ENCODE results near the gene SLC1A3. TPM values are rescaled to one million over a fixed set of nuclear protein-coding genes. Genes with fewer than 3 reads are reported as not detected.

SLC1A3 gene
- total RNA-seq, 3 donors from 2014 or later (not counting 1 experiment from before 2014, with no cell fraction given): 1.1 TPM; not detected in 2

DNA sequence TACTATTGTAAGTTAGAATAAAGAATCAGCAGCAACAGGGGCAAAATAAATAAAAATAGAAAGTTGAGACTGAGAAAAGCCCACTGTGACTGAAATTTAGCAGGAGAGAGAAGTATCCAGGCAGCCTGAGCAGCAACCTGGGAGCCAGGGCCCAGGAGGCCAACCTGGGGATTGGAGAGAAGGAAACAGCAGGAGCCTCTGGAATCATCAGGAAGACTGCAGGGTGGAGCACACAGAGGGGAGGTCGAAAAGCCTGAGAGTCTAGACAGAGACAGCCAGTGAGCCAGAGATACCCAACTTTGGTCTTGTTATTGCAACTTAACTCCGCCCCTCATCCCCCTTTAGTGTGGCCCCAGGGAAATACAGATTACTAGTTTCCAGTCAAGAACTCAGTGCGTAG lies 98.6 kb downstream of the SLC1A3 start:
- ATAC-seq: no peak
- H3K27ac ChIP-seq (ENCODE audit: low read length): no peak overlapping the region
- intact Hi-C loops (cut with micrococcal nuclease): no loop called here
- TF ChIP-seq, protein P1, sequence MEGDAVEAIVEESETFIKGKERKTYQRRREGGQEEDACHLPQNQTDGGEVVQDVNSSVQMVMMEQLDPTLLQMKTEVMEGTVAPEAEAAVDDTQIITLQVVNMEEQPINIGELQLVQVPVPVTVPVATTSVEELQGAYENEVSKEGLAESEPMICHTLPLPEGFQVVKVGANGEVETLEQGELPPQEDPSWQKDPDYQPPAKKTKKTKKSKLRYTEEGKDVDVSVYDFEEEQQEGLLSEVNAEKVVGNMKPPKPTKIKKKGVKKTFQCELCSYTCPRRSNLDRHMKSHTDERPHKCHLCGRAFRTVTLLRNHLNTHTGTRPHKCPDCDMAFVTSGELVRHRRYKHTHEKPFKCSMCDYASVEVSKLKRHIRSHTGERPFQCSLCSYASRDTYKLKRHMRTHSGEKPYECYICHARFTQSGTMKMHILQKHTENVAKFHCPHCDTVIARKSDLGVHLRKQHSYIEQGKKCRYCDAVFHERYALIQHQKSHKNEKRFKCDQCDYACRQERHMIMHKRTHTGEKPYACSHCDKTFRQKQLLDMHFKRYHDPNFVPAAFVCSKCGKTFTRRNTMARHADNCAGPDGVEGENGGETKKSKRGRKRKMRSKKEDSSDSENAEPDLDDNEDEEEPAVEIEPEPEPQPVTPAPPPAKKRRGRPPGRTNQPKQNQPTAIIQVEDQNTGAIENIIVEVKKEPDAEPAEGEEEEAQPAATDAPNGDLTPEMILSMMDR (IDR thresholded peaks at IDR 0.05): no peak
- Mint-ChIP-seq H3K27ac (no peak overlapping the region), H3K36me3 (peaks cover 14% of the 10 kb centered on the region), H3K9me3 (no peaks in the 10 kb centered on the region), H3K4me3 (no peak overlapping the region), H3K4me1 (peaks cover 0 to 9% of the 10 kb centered on the region in 2 donors), H3K27me3 (ENCODE audit: low read depth in 2 of 2) (no peaks in the 10 kb centered on the region)
- DNase-seq: no peak
- H3K4me1 ChIP-seq (ENCODE audit: control insufficient read depth, insufficient read depth, low read length): peaks cover 2% of the 10 kb centered on the region
- H3K4me3 ChIP-seq (ENCODE audit: low read length): no peak overlapping the region
- 94% methylated on average over 3 of the region's 3 CpGs for WGBS (ENCODE audit: insufficient coverage)
- H3K27me3 ChIP-seq (ENCODE audit: control insufficient read depth, insufficient read depth, low read length): no peaks in the 10 kb centered on the region
- H3K36me3 ChIP-seq (ENCODE audit: control insufficient read depth, insufficient read depth, low read length): no peaks in the 10 kb centered on the region
- no peaks in the 10 kb centered on the region for H3K9me3 ChIP-seq (ENCODE audit: control insufficient read depth, insufficient read depth, low read length)

DNA sequence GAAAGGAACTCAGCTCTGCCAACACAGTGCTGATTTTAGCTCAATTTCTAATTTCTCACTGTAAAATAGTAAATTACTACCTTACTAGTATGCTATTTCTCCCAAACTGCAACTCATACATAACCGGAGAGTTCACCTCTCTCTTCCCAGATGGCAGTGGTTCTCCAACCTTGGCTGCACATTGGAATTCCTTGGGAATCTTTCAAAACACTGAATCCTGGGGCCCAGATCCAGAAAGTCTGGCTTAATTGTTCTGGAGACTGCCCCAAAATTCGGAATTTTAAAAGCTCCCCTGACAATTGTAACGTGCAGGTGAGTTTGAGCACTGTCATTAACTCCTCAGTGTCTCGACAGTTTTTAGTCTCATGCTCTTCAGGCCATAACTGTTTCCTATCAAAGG lies 100.3 kb downstream of the SLC1A3 start:
- Mint-ChIP-seq H3K9me3 (no peaks in the 10 kb centered on the region), H3K4me3 (no peak overlapping the region), H3K27me3 (ENCODE audit: low read depth in 2 of 2) (no peaks in the 10 kb centered on the region), H3K4me1 (peaks cover 0 to 5% of the 10 kb centered on the region in 2 donors), H3K36me3 (peaks cover 14% of the 10 kb centered on the region), H3K27ac (no peak overlapping the region)
- TF ChIP-seq, protein P1 (IDR thresholded peaks at IDR 0.05): no peak
- Histone ChIP-seq H3K36me3 (ENCODE audit: control insufficient read depth, insufficient read depth, low read length) (no peaks in the 10 kb centered on the region), H3K4me1 (ENCODE audit: control insufficient read depth, insufficient read depth, low read length) (no peaks in the 10 kb centered on the region), H3K4me3 (ENCODE audit: low read length) (no peak overlapping the region), H3K9me3 (ENCODE audit: control insufficient read depth, insufficient read depth, low read length) (no peaks in the 10 kb centered on the region), H3K27me3 (ENCODE audit: control insufficient read depth, insufficient read depth, low read length) (no peaks in the 10 kb centered on the region), H3K27ac (ENCODE audit: low read length) (no peak overlapping the region)
- intact Hi-C loops (cut with micrococcal nuclease): no loop called here
- 91% methylated on average over 4 of the region's 4 CpGs for WGBS (ENCODE audit: insufficient coverage)
- no peak for ATAC-seq
- DNase-seq: no peak

GRCh38 chr5:36708996-36709395 lies 102.6 kb downstream of the SLC1A3 start:
- TF ChIP-seq, protein P1 (IDR thresholded peaks at IDR 0.05): no peak
- Histone ChIP-seq H3K36me3 (ENCODE audit: control insufficient read depth, insufficient read depth, low read length) (no peaks in the 10 kb centered on the region), H3K9me3 (ENCODE audit: control insufficient read depth, insufficient read depth, low read length) (no peaks in the 10 kb centered on the region), H3K27me3 (ENCODE audit: control insufficient read depth, insufficient read depth, low read length) (no peaks in the 10 kb centered on the region), H3K4me1 (ENCODE audit: control insufficient read depth, insufficient read depth, low read length) (no peaks in the 10 kb centered on the region), H3K27ac (ENCODE audit: low read length) (no peak overlapping the region), H3K4me3 (ENCODE audit: low read length) (no peak overlapping the region)
- Mint-ChIP-seq H3K4me3 (no peak overlapping the region), H3K36me3 (peaks cover 14% of the 10 kb centered on the region), H3K9me3 (no peaks in the 10 kb centered on the region), H3K27me3 (ENCODE audit: low read depth in 2 of 2) (no peaks in the 10 kb centered on the region), H3K27ac (no peak overlapping the region), H3K4me1 (peaks cover 0 to 4% of the 10 kb centered on the region in 2 donors)
- DNase-seq: no peak
- ATAC-seq: no peak
- WGBS (ENCODE audit: insufficient coverage): 86% methylated on average over 2 of the region's 5 CpGs
- intact Hi-C loops (cut with micrococcal nuclease): no loop called here

DNA sequence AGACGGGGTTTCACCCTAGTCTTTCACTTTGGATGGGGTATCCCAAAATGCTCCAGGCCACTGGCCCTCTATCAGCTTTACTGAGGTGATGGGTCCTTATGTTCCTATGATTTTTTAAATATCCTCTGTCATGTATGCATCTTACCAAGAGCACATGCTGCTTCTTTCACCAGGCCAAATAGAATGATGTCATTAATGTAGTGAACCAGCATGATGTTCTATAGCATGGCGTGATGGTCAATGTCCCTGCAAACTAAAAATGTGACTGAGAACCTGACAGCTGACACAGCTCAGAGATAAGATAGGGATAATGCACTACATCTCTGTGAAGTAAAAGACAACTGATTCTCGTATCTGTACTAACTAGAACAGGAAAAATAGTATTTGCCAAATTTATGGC lies 103.6 kb downstream of the SLC1A3 start:
- WGBS (ENCODE audit: insufficient coverage): 100% methylated on average over 2 of the region's 3 CpGs
- no peaks in the 10 kb centered on the region for H3K4me1 ChIP-seq (ENCODE audit: control insufficient read depth, insufficient read depth, low read length)
- intact Hi-C loops (cut with micrococcal nuclease): no loop called here
- no peaks in the 10 kb centered on the region for H3K36me3 ChIP-seq (ENCODE audit: control insufficient read depth, insufficient read depth, low read length)
- H3K9me3 Mint-ChIP-seq: no peaks in the 10 kb centered on the region
- no peaks in the 10 kb centered on the region for H3K27me3 Mint-ChIP-seq (ENCODE audit: low read depth in 2 of 2)
- H3K27me3 ChIP-seq (ENCODE audit: control insufficient read depth, insufficient read depth, low read length): no peaks in the 10 kb centered on the region
- no peak for DNase-seq
- H3K4me1 Mint-ChIP-seq: no peaks in the 10 kb centered on the region
- peaks cover 10% of the 10 kb centered on the region for H3K36me3 Mint-ChIP-seq
- no peak overlapping the region for H3K27ac Mint-ChIP-seq
- H3K4me3 Mint-ChIP-seq: no peak overlapping the region
- no peak overlapping the region for H3K27ac ChIP-seq (ENCODE audit: low read length)
- ATAC-seq: no peak
- H3K9me3 ChIP-seq (ENCODE audit: control insufficient read depth, insufficient read depth, low read length): no peaks in the 10 kb centered on the region
- H3K4me3 ChIP-seq (ENCODE audit: low read length): no peak overlapping the region
- TF ChIP-seq, protein P1 (IDR thresholded peaks at IDR 0.05): no peak

Data from natural killer cell (primary cell).